AG09309 (cell line): ENCODE results near the gene TSEN2.

Experiments used
- DNase-seq: peaks from one replicate; pipeline ENCODE4 v3.0.0-alpha.2; 2010; ENCODE audit warnings: low read depth
- H3K4me3 ChIP-seq: 2 replicates; pipeline ENCODE4 v1.5.1; 2011; ENCODE audit warnings: mild to moderate bottlenecking, low read depth, low read length, moderate library complexity; ENCODE audit not compliant: control insufficient read depth
- CTCF ChIP-seq: IDR thresholded peaks from 2 replicates; pipeline ENCODE4 v1.5.1; 2011; ENCODE audit warnings: mild to moderate bottlenecking, low read depth, low read length, inconsistent platforms; ENCODE audit not compliant: insufficient read depth, control insufficient read depth; ENCODE audit errors: missing control alignments

Gene TSEN2

GRCh38 chr3:12556314-12556689 is 72.0 kb downstream of the TSEN2 start:
- DNase-seq: no peak
- TF ChIP-seq CTCF: no peak
- H3K4me3 ChIP-seq: peak overlapping the region; percentile 80

- peak within 1 kb of the TSS; percentile 80 for H3K4me3 ChIP-seq
- peak; percentile 34 for DNase-seq
- no peak for TF ChIP-seq CTCF
Observed at GRCh38 chr3:12556690-12557472, 72.6 kb downstream of the TSEN2 start, which contains the start of gene MKRN2. Gene MKRN2, plus strand, starts transcription at chr3:12557087. Its CDS starts 64 bp downstream, at chr3:12557151.

GRCh38 chr3:12557473-12558100 is 73.3 kb downstream of the TSEN2 start:
- H3K4me3 ChIP-seq: peak overlapping the region; percentile 80
- DNase-seq: no peak
- TF ChIP-seq CTCF: no peak

- TF ChIP-seq CTCF: no peak
- no peak for DNase-seq
- H3K4me3 ChIP-seq: no peak overlapping the region
Observed at GRCh38 chr3:12558706-12559105, 74.4 kb downstream of the TSEN2 start.

GRCh38 chr3:12559520-12559919 is 75.2 kb downstream of the TSEN2 start:
- no peak for TF ChIP-seq CTCF
- DNase-seq: no peak
- no peak overlapping the region for H3K4me3 ChIP-seq

- TF ChIP-seq CTCF: no peak
- DNase-seq: no peak
- no peak overlapping the region for H3K4me3 ChIP-seq
Observed at GRCh38 chr3:12560505-12561190, 76.4 kb downstream of the TSEN2 start.
